SK-N-SH treated with all-trans-retinoic acid at 6 μM for 48 hours (cell line): Measurements from ENCODE around the gene BZW1.

ENCODE experiments used
- CREB5 ChIP-seq: fragments of 250-450 bp; sonication (Bioruptor Pico); IDR thresholded peaks from 2 replicates; pipeline ENCODE4 v1.5.1; 2020; ENCODE audit warnings: low read depth, mild to moderate bottlenecking, moderate library complexity
- CSDC2 ChIP-seq: fragments of 250-450 bp; sonication (Bioruptor Pico); IDR thresholded peaks from 2 replicates; pipeline ENCODE4 v1.5.0; 2020; ENCODE audit warnings: mild to moderate bottlenecking, moderate library complexity
- OSR1 ChIP-seq: fragments of 250-450 bp; sonication (Bioruptor Pico); IDR thresholded peaks from 2 replicates; pipeline ENCODE4 v1.8.0; 2022; ENCODE audit warnings: moderate library complexity, mild to moderate bottlenecking, inconsistent platforms
- SNAI2 ChIP-seq: fragments of 250-450 bp; sonication (Bioruptor Pico); IDR thresholded peaks from 2 replicates; pipeline ENCODE4 v1.5.0; 2020; ENCODE audit warnings: mild to moderate bottlenecking, moderate library complexity

- TF ChIP-seq CSDC2 (CRISPR knock-in tag) (no peak), OSR1 (CRISPR knock-in tag) (no peak), SNAI2 (no peak), CREB5 (CRISPR knock-in tag) (no peak)
Observed at GRCh38 chr2:200810998-200811332, 745 bp upstream of the BZW1 start.
